GM21786 (cell line): Measurements from ENCODE around the gene PRMT7.
A peak's percentile ranks its signal among the peaks of the same experiment; 100 is the strongest.
"Not testable (repeated sequence)": the region's sequence is repeated elsewhere in the genome, so short reads cannot be mapped to it uniquely, and the experiment has no call there.

Experiments used
- ATAC-seq: cut with Tn5 transposase; IDR thresholded peaks from one replicate; pipeline ENCODE4 v1.9.1; 2021; ENCODE audit not compliant: unreplicated experiment

PRMT7 gene

GRCh38 chr16:68283801-68284598 lies 26.8 kb upstream of the PRMT7 start:
- ATAC-seq = peak; percentile 50

GRCh38 chr16:68284847-68285246 lies 26.0 kb upstream of the PRMT7 start:
- ATAC-seq = peak; percentile 45

DNA sequence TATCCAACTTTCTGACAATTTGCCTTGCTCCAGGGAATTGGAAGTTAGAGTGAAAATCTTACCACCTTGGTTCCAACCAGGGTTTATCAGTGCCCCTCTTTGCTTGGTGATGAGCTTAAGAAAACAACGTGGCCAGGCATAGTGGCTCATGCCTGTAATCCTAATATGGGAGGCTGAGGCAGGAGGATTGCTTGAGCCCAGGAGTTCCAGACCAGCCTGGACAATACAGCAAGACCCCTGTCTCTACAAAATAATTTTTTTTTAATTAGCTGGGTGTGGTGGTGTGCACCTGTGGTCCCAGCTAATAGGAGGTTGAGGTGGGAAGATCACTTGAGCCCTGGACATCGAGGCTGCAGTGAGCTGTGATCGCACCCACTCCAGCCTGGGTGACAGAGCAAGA lies 25.1 kb upstream of the PRMT7 start:
- no peak for ATAC-seq

DNA sequence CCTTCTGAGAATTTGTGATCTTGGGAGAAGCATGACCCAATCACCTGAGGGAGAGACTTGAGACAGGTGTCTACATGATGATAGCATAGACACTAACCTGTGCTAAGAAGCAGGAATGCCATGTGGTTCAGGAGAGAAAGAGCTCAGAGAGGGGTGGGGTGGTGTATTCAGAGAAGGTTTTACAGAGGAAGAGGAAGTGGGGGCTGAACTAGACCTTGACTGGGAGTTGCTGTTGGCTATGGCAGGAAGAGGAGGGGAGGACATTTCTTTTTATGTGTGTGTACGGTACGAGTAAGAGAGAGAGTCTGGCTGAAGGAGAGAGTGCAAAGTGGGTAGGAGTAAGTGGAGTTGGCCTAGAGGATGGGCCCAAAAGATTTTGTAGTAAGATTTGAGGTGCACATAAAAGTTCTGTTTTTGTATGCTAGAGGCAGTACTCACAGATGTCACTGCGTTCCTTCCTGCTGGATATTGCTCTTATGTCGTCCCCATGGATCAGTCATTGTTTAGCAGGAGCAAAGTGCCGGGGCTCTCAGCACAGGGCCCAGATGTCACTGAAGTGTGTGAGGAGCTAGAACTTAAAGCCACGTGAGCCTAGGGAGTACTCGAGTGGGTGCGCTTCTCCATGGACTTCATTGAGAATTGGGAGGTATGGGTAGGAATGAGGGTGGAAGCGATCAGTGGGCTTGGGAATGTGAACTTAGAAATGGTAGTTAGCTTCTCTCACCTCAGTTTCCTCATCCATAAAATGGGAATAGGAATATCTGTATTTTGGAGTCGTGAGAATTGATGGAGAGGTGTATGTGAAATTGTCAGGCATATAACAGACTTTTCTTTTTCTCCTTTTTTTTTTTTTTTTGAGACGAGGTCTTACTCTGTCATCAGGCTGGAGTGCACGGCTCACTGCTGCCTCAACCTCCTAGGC lies 24.4 kb upstream of the PRMT7 start:
- ATAC-seq = no peak

GRCh38 chr16:68287276-68288251 lies 23.3 kb upstream of the PRMT7 start:
- no peak for ATAC-seq

GRCh38 chr16:68288252-68288650 lies 22.6 kb upstream of the PRMT7 start:
- no peak for ATAC-seq

DNA sequence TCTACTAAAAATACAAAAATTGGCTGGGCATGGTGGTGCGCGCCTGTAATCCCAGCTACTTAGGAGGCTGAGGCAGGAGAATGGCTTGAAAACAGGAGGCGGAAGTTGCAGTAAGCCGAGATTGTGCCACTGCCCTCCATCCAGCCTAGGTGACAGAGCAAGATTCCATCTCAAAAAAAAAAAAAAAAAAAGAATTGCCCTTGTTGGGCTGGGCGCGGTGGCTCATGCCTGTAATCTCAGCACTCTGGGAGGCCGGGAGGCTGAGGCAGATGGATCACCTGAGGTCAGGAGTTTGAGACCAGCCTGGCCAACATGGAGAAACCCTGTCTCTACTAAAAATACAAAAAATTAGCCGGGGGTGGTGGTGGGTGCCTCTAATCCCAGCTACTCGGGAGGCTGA lies 22.0 kb upstream of the PRMT7 start:
- not testable (repeated sequence) for ATAC-seq

DNA sequence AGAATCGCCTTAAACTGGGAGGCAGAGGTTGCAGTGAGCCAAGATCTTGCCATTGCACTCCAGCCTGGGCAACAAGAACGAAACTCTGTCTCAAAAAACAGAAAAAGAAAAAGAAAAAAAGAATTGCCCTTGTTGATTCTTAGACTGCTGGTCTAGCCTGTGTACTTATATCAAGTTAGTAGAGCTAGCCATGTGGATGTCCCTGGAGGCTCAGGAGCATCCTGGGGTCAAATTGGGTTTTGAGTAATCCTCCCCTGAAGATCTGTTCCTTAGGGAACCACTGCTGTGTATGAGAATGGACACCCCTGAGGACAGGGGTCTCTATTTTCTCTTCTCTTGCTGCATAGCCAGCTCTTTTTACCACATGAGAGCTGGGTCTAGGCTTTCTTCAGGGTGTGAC lies 21.6 kb upstream of the PRMT7 start:
- ATAC-seq = peak; percentile 7

- peak; percentile 84 for ATAC-seq
These were observed 21.0 kb upstream of the PRMT7 start for GRCh38 chr16:68289621-68290329.

DNA sequence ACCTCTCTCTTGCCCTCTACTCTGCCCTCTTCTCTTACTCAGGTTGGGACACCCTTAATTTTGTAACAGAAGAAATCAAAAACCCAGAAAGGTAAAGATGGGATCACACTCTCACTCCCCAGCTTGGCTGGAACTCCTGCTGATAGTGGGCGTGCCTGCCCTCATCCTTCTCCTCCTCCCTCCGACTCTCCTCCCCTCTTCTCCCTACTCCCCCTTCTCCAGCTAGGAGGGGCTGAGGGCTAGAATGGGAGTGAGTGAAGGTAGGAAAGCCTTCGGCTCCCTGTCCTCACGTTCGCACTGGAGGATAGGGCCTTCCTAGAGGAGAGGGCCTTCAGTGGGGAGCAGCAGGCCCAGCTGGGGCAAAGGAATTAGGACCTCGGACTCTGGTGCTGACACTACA lies 20.4 kb upstream of the PRMT7 start:
- ATAC-seq = no peak

DNA sequence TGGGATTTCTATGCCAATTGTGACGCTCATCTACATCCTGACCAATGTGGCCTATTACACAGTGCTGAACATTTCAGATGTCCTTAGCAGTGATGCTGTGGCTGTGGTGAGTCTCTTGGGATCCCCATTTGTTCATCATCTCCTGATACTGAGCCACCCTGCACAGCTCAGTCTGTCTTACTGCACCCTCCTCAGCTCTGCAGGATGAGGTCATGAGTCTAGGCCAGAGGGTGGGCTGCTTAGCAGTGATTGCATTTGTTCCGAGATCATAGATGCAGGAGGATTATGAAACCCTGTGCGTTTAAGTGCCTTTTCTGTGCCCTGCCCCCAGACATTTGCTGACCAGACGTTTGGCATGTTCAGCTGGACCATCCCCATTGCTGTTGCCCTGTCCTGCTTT lies 19.6 kb upstream of the PRMT7 start:
- no peak for ATAC-seq

DNA sequence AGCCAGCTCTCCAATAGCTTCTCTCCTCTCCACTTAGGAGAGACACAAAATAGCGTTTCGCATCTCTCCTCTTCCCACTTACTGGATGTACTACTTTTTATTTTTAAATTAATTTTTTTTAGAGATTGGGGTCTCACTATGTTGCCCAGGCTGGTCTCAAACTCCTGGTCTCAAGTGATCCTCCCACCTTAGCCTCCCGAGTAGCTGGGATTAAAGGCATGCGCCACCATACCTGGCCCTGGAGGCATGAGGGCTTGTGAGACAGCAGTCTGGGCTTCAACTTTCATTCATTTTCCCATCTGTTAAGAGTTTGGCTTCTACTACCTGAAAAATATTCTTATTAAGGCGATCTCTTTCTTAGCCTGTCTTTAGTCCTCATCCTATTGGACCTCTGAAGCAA lies 18.4 kb upstream of the PRMT7 start:
- ATAC-seq = no peak

DNA sequence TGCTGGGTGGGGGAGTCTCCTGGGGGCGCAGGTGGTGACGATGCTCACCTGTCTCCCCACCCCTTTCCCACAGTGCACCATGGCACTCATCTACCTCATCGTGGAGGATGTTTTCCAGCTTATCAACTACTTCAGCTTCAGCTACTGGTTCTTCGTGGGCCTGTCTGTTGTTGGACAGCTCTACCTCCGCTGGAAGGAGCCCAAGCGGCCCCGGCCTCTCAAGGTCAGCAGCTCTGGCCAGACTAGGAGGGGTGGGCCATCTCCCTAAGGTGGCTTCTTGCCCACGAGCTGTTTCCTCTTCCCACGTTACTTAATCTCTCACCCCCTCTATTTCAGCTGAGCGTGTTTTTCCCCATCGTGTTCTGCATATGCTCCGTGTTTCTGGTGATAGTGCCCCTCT lies 14.5 kb upstream of the PRMT7 start:
- ATAC-seq = no peak

GRCh38 chr16:68296693-68297092 lies 14.1 kb upstream of the PRMT7 start:
- no peak for ATAC-seq

DNA sequence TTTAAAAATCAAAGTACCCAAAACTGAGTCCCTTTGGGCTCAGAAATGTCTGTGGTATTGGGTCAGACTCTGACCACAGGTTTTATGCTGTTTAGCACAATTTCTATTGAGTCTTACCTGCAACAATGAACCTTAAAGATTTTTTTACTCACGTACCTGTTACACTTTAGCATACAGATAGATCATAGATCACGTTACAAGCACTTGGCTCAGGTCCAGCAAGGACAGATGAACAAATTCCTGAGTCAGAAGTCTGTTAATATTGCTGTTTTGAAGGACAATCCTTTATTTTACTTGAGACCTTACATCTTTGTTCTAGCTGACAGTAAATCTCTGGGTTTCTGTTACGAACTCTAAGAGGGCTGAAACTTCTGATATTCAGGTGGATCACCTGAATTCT lies 12.9 kb upstream of the PRMT7 start:
- no peak for ATAC-seq

DNA sequence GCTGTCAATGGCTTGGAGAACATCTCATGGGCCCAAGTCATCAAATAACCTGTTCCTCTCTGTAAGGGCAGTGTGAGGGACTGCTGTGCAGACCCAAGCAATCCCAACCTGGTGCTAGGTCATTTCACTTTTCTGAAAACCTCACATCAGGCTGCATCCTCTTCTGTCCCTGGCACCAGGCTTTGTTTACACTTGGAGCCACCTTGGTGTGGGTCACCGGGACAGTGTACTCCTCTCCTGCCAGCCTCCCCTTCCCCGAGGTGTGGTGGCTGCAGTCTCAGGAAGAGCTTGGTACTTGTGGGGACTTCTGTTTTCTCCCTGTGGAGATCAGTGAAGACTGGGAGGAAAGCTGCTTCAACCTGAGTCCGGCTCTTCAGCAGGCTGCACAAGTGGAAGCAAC lies 12.5 kb upstream of the PRMT7 start:
- ATAC-seq = no peak

DNA sequence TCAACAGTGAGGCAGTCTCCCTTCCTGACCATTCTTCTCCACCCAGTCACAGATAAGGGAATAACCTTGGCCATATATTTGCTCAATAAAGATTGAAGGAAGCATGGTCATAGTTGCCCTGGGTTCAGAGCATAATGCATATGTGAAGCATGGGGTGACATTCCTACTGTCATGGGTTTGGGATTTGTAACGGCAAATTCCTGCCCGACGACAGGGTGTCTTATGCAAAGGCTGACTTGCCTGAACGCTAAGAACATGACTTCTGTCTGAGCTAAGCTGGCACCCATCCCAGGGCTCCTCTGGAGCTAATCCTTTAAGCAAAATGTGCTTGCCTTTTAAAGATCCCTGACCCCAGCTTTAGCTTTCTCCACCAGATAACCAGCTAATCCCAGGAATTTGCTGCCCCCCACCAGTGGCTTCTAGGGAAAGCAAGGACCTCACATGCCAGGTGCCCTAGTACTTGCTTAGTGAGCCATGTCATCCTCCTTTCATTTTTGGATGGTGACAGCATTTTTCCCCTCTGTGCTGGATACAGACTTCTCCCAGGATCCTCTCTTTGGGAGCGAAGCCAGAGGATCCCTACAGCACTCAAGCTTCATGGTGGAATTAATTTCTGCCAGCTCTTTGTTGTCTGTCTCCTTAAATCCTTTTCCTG lies 11.8 kb upstream of the PRMT7 start:
- ATAC-seq = no peak

- no peak for ATAC-seq
These were observed 11.0 kb upstream of the PRMT7 start for GRCh38 chr16:68299571-68300453.
